MCF 10A (cell line): ENCODE measurements around the gene NTM. TPM values are rescaled to one million over a fixed set of nuclear protein-coding genes. Genes with fewer than 3 reads are reported as not detected.
"Not testable (repeated sequence)": the region's sequence is repeated elsewhere in the genome, so short reads cannot be mapped to it uniquely, and the experiment has no call there.

Experiments
- BruUV-seq: library from RNA; stranded (reverse); fragments of 400-500 nt; replicated peaks from 2 replicates; lab custom pipeline; 2021; lab: Mats Ljungman, UMichigan
- CTCF ChIA-PET: fragments of 300-600 bp; sonication (Branson Sonifier 250); formaldehyde crosslinking; extraction: SDS; loops from one replicate; lab custom pipeline; 2021; ENCODE audit warnings: antibody characterized with exemption, inconsistent platforms; lab: Yijun Ruan, JAX
- POLR2A ChIA-PET: fragments of 300-600, 350-650 bp; sonication (Branson Sonifier 250); formaldehyde crosslinking; extraction: SDS; loops from one replicate; lab custom pipeline; 2020; ENCODE audit warnings: antibody characterized with exemption, inconsistent platforms; lab: Yijun Ruan, JAX
- DNase-seq: peaks from one replicate; pipeline ENCODE4 v3.0.0-alpha.2; 2018; ENCODE audit not compliant: unreplicated experiment
- H3K27ac Mint-ChIP-seq: one replicate; pipeline ENCODE4 v1.8.0; 2022; ENCODE audit warnings: mild to moderate bottlenecking, low read depth, mixed read lengths; ENCODE audit not compliant: unreplicated experiment
- H3K27me3 Mint-ChIP-seq: one replicate; pipeline ENCODE4 v1.8.0; 2022; ENCODE audit warnings: mixed read lengths; ENCODE audit not compliant: insufficient read depth, unreplicated experiment
- H3K36me3 Mint-ChIP-seq: one replicate; pipeline ENCODE4 v1.8.0; 2022; ENCODE audit warnings: mild to moderate bottlenecking, moderate library complexity, mixed read lengths; ENCODE audit not compliant: insufficient read depth, unreplicated experiment
- H3K4me1 Mint-ChIP-seq: one replicate; pipeline ENCODE4 v1.8.0; 2022; ENCODE audit warnings: mixed read lengths; ENCODE audit not compliant: insufficient read depth, unreplicated experiment
- H3K4me3 Mint-ChIP-seq: one replicate; pipeline ENCODE4 v1.8.0; 2022; ENCODE audit warnings: mild to moderate bottlenecking, moderate library complexity, mixed read lengths; ENCODE audit not compliant: unreplicated experiment
- H3K9me3 Mint-ChIP-seq: one replicate; pipeline ENCODE4 v1.8.0; 2022; ENCODE audit warnings: mixed read lengths; ENCODE audit not compliant: unreplicated experiment
- intact Hi-C: fragments of 100-400 bp; cut with micrococcal nuclease; formaldehyde crosslinking; loops from 2 replicates; pipeline ENCODE4 v1.14.1; 2022
- total RNA-seq: library from RNA; stranded (reverse); gene quantifications from 2 replicates; pipeline ENCODE4 v1.2.3, GENCODE V29; 2022
- TF ChIP-seq, protein P1 (sequence below): fragments of 200-600 bp; IDR thresholded peaks from one replicate; pipeline ENCODE4 v1.8.0; 2022; ENCODE audit warnings: antibody characterized with exemption, mild to moderate bottlenecking; ENCODE audit not compliant: unreplicated experiment

NTM gene
- total RNA-seq, 1 experiment from 2014 or later, result not detected

DNA sequence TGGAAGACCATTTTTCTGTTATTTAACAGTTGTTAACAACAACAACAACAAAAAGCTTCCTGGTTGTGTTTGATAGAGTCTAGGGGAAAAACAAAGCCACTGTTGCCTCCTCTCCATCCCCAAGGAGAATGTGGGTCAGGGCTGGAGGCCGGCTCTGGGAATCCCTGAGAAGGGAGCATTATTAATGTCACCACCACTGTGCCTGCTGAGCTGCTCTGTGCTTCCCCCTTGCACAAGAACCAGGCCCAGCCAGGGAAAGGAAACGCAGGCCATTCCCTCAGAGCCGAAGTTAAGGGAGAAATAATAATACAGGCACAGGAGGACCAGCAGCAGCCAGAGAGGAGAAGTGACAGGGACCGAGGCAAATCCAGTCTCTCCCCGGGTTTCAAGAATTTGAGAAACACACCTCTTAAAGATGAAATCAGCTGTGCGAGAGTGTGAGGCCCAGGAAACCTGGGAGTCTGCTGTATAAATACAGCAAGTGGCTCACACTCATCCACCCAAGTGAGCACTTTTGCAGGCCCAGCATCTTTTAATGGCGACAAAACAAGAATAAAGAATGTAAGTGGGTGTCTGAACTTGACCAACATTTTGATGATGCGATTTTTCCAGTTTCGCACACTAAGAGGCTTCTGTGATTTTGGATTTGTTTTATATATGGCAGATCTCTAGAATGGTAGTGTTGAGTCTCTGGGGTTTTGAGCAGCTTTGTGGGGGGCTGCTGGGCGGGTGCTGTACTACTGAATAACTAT lies 539.2 kb downstream of the NTM start:
- Mint-ChIP-seq H3K27ac (no peak overlapping the region), H3K27me3 (no peaks in the 10 kb centered on the region), H3K4me3 (no peak overlapping the region), H3K9me3 (peaks cover 24% of the 10 kb centered on the region), H3K36me3 (no peaks in the 10 kb centered on the region), H3K4me1 (no peaks in the 10 kb centered on the region)
- intact Hi-C loops, result no loop called here
- POLR2A ChIA-PET, result no interaction called here
- BruUV-seq, result no TSS peak
- CTCF ChIA-PET, result no interaction called here
- TF ChIP-seq, protein P1, sequence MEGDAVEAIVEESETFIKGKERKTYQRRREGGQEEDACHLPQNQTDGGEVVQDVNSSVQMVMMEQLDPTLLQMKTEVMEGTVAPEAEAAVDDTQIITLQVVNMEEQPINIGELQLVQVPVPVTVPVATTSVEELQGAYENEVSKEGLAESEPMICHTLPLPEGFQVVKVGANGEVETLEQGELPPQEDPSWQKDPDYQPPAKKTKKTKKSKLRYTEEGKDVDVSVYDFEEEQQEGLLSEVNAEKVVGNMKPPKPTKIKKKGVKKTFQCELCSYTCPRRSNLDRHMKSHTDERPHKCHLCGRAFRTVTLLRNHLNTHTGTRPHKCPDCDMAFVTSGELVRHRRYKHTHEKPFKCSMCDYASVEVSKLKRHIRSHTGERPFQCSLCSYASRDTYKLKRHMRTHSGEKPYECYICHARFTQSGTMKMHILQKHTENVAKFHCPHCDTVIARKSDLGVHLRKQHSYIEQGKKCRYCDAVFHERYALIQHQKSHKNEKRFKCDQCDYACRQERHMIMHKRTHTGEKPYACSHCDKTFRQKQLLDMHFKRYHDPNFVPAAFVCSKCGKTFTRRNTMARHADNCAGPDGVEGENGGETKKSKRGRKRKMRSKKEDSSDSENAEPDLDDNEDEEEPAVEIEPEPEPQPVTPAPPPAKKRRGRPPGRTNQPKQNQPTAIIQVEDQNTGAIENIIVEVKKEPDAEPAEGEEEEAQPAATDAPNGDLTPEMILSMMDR, result no peak
- DNase-seq, result no peak

DNA sequence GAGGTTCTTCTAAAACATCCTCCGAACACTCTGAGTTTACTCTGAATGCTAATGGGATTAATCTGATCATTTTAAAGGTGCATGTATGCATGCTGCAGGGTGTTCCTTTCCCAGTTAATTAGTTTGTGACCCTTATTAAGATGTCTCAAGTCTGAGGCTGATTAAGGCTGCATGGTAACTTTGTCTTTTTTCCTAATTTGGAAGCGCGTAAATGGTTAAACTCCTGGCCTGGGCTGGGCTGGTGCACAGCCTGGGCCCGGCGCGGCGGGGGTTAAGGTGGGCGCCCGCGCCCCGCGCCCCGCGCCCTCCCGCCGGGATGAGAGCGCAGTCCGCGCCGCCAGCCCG lies 539.7 kb downstream of the NTM start:
- ChIA-PET CTCF (no interaction called here), POLR2A (no interaction called here)
- no peak overlapping the region for H3K27ac Mint-ChIP-seq
- TF ChIP-seq, protein P1, result no peak
- H3K4me3 Mint-ChIP-seq, result no peak overlapping the region
- H3K27me3 Mint-ChIP-seq, result no peaks in the 10 kb centered on the region
- intact Hi-C loops, result no loop called here
- DNase-seq, result no peak
- peaks cover 29% of the 10 kb centered on the region for H3K9me3 Mint-ChIP-seq
- no peaks in the 10 kb centered on the region for H3K36me3 Mint-ChIP-seq
- BruUV-seq, result no TSS peak
- no peaks in the 10 kb centered on the region for H3K4me1 Mint-ChIP-seq

DNA sequence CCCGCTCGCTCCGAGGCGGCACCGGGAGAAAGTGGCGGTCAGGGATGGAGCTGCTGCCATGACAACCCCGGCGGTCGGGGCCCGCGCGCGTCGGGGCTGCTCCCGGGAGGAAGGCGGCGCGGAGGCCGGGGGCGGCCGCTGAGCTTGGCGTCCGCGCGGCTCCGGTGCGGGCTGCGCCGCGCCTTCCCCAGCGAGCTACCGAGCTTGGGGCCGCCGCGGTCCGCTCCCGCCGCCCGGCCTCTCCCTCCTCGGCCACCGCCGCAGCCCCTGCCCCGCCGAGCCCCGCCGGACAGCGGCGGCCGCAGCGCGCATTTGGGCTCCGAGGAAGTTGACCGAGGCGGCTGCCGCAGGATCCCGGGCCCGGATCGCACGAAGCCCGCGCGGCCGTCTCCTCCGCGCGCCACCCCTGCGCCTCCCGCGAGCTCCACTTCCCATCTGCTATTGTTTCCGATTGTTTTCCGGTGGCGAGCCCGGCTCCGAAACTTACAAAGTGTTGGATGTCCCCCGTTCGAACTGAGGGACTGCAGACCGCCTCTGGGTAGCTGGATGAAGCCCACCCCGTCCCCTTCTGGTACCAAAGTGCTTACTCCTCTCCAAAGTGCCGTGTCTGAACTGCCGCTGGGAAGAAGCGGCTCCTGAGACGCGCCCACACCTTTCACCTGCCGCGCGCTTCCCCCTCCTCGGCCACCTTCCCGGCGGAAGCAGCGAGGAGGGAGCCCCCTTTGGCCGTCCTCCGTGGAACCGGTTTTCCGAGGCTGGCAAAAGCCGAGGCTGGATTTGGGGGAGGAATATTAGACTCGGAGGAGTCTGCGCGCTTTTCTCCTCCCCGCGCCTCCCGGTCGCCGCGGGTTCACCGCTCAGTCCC lies 540.3 kb downstream of the NTM start:
- no peak overlapping the region for H3K27ac Mint-ChIP-seq
- no peaks in the 10 kb centered on the region for H3K36me3 Mint-ChIP-seq
- ChIA-PET CTCF (no interaction called here), POLR2A (no interaction called here)
- no peaks in the 10 kb centered on the region for H3K4me1 Mint-ChIP-seq
- no peaks in the 10 kb centered on the region for H3K27me3 Mint-ChIP-seq
- TF ChIP-seq, protein P1, result no peak
- intact Hi-C loops, result no loop called here
- BruUV-seq, result no TSS peak
- DNase-seq, result no peak
- H3K4me3 Mint-ChIP-seq, result no peak overlapping the region
- H3K9me3 Mint-ChIP-seq, result peaks cover 35% of the 10 kb centered on the region

DNA sequence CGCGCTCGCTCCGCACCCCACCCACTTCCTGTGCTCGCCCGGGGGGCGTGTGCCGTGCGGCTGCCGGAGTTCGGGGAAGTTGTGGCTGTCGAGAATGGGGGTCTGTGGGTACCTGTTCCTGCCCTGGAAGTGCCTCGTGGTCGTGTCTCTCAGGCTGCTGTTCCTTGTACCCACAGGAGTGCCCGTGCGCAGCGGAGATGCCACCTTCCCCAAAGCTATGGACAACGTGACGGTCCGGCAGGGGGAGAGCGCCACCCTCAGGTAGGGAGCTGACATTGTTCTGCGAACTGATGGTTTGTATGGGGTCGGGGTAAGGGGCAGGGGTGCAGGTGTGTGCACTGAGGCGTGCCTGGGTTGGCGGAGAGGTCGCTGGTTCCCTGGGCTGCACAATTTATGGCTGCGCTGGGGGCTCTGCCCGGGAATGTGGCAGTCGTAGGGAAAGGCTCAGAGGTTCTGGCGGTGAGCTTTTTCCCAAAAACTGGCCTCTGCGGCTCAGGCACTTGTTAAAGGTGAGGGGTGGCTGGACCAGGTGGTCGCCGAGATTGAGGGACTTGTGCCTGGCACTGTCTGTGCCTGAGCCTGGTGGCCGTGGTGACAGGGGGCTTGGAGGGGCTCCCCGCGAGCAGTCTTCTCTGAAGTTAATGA lies 541.1 kb downstream of the NTM start:
- BruUV-seq, H3K4me3 Mint-ChIP-seq, POLR2A ChIA-PET, H3K27ac Mint-ChIP-seq, CTCF ChIA-PET, intact Hi-C loops, DNase-seq, H3K36me3 Mint-ChIP-seq, H3K27me3 Mint-ChIP-seq, H3K4me1 Mint-ChIP-seq: not testable (repeated sequence)
- peaks cover 39% of the 10 kb centered on the region for H3K9me3 Mint-ChIP-seq
